Measurements from ENCODE around the gene ANKRD33. TPM values are rescaled to one million over a fixed set of nuclear protein-coding genes. Genes with fewer than 3 reads are reported as not detected.

The ANKRD33 gene
- total RNA-seq, 6 experiments from 2014 or later, result not detected

DNA sequence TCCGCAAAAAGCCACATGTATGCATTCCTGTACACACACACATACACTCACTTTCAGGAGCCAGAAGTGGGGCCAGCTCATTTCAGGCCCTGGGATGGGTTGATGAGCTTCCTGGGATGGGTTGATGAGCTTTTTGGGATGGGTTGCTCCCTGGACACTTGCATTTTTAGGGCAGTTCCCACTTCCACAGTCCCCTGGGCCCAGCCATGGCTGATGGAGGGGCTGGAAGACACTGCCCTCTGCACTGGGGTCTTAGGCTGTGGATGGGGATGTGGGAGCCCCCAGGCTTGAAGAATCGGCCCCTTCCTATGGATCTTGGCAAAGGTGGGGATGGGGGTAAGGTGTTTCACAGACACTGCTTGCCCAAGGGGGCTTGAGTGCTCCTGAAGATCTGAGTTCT, 32.1 kb downstream of the ANKRD33 start:
- no peak overlapping the region for H3K27ac Mint-ChIP-seq
- H3K4me1 Mint-ChIP-seq (ENCODE audit: low read depth), result peaks cover 18% of the 10 kb centered on the region
- H3K36me3 Mint-ChIP-seq (ENCODE audit: low read depth), result no peaks in the 10 kb centered on the region
- peaks cover 3% of the 10 kb centered on the region for H3K27me3 Mint-ChIP-seq (ENCODE audit: insufficient read depth)
- H3K4me3 Mint-ChIP-seq, result no peak overlapping the region
- H3K9me3 Mint-ChIP-seq, result no peaks in the 10 kb centered on the region
- TF ChIP-seq, protein P1, sequence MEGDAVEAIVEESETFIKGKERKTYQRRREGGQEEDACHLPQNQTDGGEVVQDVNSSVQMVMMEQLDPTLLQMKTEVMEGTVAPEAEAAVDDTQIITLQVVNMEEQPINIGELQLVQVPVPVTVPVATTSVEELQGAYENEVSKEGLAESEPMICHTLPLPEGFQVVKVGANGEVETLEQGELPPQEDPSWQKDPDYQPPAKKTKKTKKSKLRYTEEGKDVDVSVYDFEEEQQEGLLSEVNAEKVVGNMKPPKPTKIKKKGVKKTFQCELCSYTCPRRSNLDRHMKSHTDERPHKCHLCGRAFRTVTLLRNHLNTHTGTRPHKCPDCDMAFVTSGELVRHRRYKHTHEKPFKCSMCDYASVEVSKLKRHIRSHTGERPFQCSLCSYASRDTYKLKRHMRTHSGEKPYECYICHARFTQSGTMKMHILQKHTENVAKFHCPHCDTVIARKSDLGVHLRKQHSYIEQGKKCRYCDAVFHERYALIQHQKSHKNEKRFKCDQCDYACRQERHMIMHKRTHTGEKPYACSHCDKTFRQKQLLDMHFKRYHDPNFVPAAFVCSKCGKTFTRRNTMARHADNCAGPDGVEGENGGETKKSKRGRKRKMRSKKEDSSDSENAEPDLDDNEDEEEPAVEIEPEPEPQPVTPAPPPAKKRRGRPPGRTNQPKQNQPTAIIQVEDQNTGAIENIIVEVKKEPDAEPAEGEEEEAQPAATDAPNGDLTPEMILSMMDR (IDR thresholded peaks at IDR 0.05), result no peak
- DNase-seq, result no peak

DNA sequence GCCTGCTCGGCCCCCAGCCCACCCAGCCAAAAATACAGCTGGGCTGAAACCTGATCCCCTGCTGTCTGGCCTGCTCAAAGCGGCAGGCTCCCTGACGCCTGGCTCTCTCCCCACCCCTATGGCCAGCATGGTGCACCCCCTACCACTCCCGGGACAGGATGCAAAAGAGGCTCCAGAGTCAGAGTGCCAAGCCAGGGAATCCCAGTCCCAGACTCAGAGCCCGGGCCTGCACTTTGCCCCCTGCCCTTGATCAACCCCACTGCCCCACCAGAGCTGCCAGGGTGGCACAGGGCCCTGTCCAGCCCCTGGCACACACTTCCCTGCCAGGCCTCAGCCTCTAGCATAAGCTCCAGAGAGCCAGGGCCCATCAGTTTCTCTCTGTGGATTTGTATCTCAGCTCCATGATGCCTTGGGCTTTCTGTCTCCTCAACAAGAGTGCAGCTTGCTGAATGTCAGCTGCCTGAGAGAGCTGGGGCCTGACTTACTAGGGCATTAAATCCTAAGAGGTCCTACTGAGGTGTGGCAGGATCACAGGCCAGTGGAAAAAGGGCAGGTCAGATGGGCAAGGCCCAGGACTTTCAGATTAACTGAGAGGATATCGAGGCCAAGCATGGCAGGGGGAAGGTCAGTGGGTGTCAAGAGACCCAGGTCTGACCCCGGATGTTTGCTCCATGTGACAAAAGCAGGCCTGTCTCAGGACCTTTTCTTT, 33.3 kb downstream of the ANKRD33 start:
- Mint-ChIP-seq H3K27ac (no peak overlapping the region), H3K4me3 (no peak overlapping the region), H3K4me1 (ENCODE audit: low read depth) (peaks cover 22% of the 10 kb centered on the region), H3K9me3 (no peaks in the 10 kb centered on the region), H3K36me3 (ENCODE audit: low read depth) (no peaks in the 10 kb centered on the region), H3K27me3 (ENCODE audit: insufficient read depth) (peaks cover 5% of the 10 kb centered on the region)
- no peak for DNase-seq
- TF ChIP-seq, protein P1 (IDR thresholded peaks at IDR 0.05), result no peak

DNA sequence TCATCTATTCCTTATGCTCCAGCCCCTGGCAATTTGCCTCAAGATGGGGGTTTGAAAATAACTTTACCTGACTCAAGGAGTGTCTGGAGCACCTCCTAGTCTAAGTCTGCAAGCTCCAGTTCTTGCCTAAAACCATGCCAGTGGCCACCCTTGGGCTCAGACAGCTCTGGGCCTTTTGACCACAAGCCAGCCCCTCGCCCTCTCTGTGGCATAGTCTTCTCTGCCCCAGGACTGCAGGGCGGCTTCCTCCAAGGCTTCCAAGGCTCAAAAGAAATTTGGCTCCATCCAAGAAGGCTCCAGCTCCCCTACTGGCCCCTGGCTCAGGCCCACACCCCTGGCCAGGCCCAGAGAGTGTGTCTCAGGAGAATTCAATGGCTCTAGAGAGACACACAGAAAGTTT, 34.2 kb downstream of the ANKRD33 start:
- Mint-ChIP-seq H3K27me3 (ENCODE audit: insufficient read depth) (peaks cover 5% of the 10 kb centered on the region), H3K4me1 (ENCODE audit: low read depth) (peaks cover 24% of the 10 kb centered on the region), H3K4me3 (no peak overlapping the region), H3K36me3 (ENCODE audit: low read depth) (no peaks in the 10 kb centered on the region), H3K9me3 (no peaks in the 10 kb centered on the region), H3K27ac (0 out of 2 replicates have a peak overlapping the region, but pooled peaks have one; percentile 69)
- TF ChIP-seq, protein P1 (IDR thresholded peaks at IDR 0.05), result no peak
- no peak for DNase-seq

DNA sequence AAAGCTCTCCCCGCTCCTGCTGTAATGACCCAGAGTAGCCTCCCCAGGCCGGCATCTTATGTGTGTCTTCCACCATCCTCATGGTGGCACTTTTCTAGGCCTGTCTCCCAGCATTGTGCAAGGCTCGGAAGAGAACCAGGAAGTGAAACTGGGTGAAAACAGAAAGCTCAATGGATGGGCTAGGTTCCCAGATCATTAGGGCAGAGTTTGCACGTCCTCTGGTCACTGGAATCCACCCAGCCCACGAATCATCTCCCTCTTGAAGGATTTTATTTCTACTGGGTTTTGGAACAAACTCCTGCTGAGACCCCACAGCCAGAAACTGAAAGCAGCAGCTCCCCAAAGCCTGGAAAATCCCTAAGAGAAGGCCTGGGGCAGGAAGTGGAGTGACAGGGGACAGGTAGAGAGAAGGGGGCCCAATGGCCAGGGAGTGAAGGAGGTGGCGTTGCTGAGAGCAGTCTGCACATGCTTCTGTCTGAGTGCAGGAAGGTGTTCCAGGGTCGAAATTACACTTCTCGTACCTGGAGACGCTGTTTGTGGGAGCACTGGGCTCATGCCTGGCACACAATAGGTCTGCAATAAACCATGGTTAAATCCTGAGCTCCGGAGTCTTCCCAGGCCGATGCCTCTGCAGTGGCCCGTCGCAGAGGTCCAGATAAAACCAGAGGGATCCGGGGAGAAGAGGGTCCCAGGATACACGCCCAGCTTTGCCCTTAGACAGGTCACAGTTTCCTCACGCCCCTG, 35.0 kb downstream of the ANKRD33 start:
- Mint-ChIP-seq H3K36me3 (ENCODE audit: low read depth) (no peaks in the 10 kb centered on the region), H3K9me3 (no peaks in the 10 kb centered on the region), H3K27ac (peak overlapping the region; percentile 69), H3K4me1 (ENCODE audit: low read depth) (peaks cover 24% of the 10 kb centered on the region), H3K27me3 (ENCODE audit: insufficient read depth) (peaks cover 5% of the 10 kb centered on the region), H3K4me3 (peak overlapping the region; percentile 76)
- peak; percentile 22 for DNase-seq
- TF ChIP-seq, protein P1 (IDR thresholded peaks at IDR 0.05), result no peak

DNA sequence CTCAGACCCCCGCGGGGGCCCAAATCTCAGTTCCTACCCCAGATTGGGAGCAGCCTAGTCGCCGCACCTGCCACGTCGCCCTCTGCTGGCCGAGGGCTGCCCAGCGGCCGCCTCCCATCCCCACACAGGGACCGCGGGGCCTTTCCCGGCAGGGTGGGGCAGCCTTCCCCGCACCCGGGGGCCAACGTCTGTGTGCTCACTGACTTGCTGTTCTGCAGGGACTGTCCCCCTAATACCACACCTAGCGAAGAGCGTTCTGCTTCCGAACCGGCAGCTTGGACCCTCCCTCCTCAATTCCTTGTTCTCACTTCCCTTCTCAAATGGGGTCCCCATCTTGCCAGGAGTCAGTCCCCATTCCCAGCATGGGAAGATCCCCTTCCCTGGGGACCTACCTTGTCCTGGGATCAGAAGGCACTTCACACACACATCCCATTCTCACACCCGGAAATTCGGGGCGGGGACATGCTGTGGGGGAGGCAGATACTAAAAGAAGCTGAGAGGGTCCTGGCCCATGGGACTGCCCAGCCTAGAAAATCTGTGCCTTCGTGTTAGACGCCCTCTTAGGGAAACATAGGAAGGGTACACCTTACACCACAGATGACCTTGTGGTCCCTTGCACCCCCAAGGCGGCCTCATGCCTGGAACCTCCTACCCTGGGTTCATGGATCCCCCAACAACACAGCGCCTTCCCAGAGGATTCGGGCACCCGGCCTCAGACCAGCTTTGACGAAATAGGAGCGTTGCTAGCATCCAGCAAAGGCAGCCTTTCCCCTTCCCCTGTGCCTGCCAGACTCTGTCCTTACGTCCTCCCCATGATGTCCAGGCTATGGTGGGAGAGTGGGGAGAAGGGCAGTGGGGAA, 35.8 kb downstream of the ANKRD33 start:
- no peak for DNase-seq
- Mint-ChIP-seq H3K27ac (peak overlapping the region; percentile 53), H3K4me3 (peak overlapping the region; percentile 76), H3K4me1 (ENCODE audit: low read depth) (peaks cover 24% of the 10 kb centered on the region), H3K36me3 (ENCODE audit: low read depth) (no peaks in the 10 kb centered on the region), H3K27me3 (ENCODE audit: insufficient read depth) (peaks cover 7% of the 10 kb centered on the region), H3K9me3 (no peaks in the 10 kb centered on the region)
- TF ChIP-seq, protein P1 (IDR thresholded peaks at IDR 0.05), result peak; percentile 94

Measured in HFFc6 (cell line).